ENCODE results near the gene C9orf72.

Gene C9orf72

GRCh38 chr9:27518809-27519208, 54.5 kb downstream of the C9orf72 start (continued):
- no peak for TF ChIP-seq OSR1 (CRISPR knock-in tag; IDR thresholded peaks at IDR 0.05)

- no peak for TF ChIP-seq GLIS3 (CRISPR knock-in tag; IDR thresholded peaks at IDR 0.05)
- TF ChIP-seq PPARA (CRISPR knock-in tag; IDR thresholded peaks at IDR 0.05; ENCODE audit: borderline replicate concordance) = no peak
- no peak for TF ChIP-seq CSDC2 (CRISPR knock-in tag; IDR thresholded peaks at IDR 0.05)
- no peak for TF ChIP-seq ZC3H10 (CRISPR knock-in tag; IDR thresholded peaks at IDR 0.05)
- TF ChIP-seq ZNF8 (CRISPR knock-in tag; IDR thresholded peaks at IDR 0.05) = no peak
- no peak for TF ChIP-seq TOX (CRISPR knock-in tag; IDR thresholded peaks at IDR 0.05; ENCODE audit: borderline replicate concordance)
- TF ChIP-seq OSR1 (CRISPR knock-in tag; IDR thresholded peaks at IDR 0.05) = no peak
- TF ChIP-seq ESRRG (CRISPR knock-in tag; IDR thresholded peaks at IDR 0.05) = no peak
- no peak for TF ChIP-seq POU6F1 (CRISPR knock-in tag; IDR thresholded peaks at IDR 0.05; ENCODE audit: borderline replicate concordance, low read depth)
- TF ChIP-seq ZFP30 (CRISPR knock-in tag; IDR thresholded peaks at IDR 0.05) = no peak
- TF ChIP-seq, protein P1, sequence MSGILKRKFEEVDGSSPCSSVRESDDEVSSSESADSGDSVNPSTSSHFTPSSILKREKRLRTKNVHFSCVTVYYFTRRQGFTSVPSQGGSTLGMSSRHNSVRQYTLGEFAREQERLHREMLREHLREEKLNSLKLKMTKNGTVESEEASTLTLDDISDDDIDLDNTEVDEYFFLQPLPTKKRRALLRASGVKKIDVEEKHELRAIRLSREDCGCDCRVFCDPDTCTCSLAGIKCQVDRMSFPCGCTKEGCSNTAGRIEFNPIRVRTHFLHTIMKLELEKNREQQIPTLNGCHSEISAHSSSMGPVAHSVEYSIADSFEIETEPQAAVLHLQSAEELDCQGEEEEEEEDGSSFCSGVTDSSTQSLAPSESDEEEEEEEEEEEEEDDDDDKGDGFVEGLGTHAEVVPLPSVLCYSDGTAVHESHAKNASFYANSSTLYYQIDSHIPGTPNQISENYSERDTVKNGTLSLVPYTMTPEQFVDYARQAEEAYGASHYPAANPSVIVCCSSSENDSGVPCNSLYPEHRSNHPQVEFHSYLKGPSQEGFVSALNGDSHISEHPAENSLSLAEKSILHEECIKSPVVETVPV (CRISPR knock-in tag; IDR thresholded peaks at IDR 0.05) = no peak
- TF ChIP-seq ZNF565 (CRISPR knock-in tag; conservative IDR thresholded peaks at IDR 0.05; ENCODE audit: low read depth) = no peak
- TF ChIP-seq ISL1 (CRISPR knock-in tag; IDR thresholded peaks at IDR 0.05) = no peak
- no peak for TF ChIP-seq BACH2 (CRISPR knock-in tag; IDR thresholded peaks at IDR 0.05; ENCODE audit: borderline replicate concordance)
- TF ChIP-seq TSHZ2 (CRISPR knock-in tag; IDR thresholded peaks at IDR 0.05) = no peak
- no peak for ATAC-seq
Observed at GRCh38 chr9:27518006-27518405, 55.3 kb downstream of the C9orf72 start.

DNA sequence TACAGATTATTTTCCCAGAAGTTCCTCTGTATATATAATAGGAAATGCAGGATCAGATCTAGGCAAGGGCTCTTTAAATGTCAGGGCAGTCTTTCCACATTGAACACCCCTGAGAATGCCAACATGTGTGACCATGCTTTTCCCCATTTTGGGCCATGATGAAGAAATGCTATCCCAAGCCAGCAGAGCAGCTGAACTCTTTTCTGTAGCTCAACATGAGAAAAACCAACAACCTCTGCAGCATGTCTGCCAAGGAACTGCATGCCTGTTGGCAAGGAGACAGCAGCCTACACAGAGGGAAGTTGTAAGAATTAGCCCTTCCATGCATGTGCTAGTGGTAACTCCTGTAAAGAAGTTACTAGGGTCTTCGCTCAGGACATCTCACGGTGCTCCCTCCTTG, 58.7 kb downstream of the C9orf72 start:
- TF ChIP-seq ZFP30 (CRISPR knock-in tag; IDR thresholded peaks at IDR 0.05) (no peak), ZNF8 (CRISPR knock-in tag; IDR thresholded peaks at IDR 0.05) (no peak), ESRRG (CRISPR knock-in tag; IDR thresholded peaks at IDR 0.05) (no peak), OSR1 (CRISPR knock-in tag; IDR thresholded peaks at IDR 0.05) (no peak), ARNTL (CRISPR knock-in tag; IDR thresholded peaks at IDR 0.05; ENCODE audit: borderline replicate concordance, low read depth) (no peak), BACH2 (CRISPR knock-in tag; IDR thresholded peaks at IDR 0.05; ENCODE audit: borderline replicate concordance) (no peak), TCF4 (CRISPR knock-in tag; IDR thresholded peaks at IDR 0.05; ENCODE audit: borderline replicate concordance) (no peak), PPARA (CRISPR knock-in tag; IDR thresholded peaks at IDR 0.05; ENCODE audit: borderline replicate concordance) (no peak), CREB5 (CRISPR knock-in tag; IDR thresholded peaks at IDR 0.05; ENCODE audit: low read depth) (no peak), ZNF70 (CRISPR knock-in tag; IDR thresholded peaks at IDR 0.05) (no peak), ISL1 (CRISPR knock-in tag; IDR thresholded peaks at IDR 0.05) (no peak), ZNF565 (CRISPR knock-in tag; conservative IDR thresholded peaks at IDR 0.05; ENCODE audit: low read depth) (no peak), ZFP3 (CRISPR knock-in tag; IDR thresholded peaks at IDR 0.05) (no peak), PATZ1 (CRISPR knock-in tag; IDR thresholded peaks at IDR 0.05; ENCODE audit: borderline replicate concordance) (no peak), TSHZ2 (CRISPR knock-in tag; IDR thresholded peaks at IDR 0.05) (no peak), SNAI2 (CRISPR knock-in tag; IDR thresholded peaks at IDR 0.05) (no peak)
- TF ChIP-seq, protein P1 (CRISPR knock-in tag; IDR thresholded peaks at IDR 0.05) = no peak
- ATAC-seq = no peak
